Measurements from ENCODE around the gene DBT.

DNA sequence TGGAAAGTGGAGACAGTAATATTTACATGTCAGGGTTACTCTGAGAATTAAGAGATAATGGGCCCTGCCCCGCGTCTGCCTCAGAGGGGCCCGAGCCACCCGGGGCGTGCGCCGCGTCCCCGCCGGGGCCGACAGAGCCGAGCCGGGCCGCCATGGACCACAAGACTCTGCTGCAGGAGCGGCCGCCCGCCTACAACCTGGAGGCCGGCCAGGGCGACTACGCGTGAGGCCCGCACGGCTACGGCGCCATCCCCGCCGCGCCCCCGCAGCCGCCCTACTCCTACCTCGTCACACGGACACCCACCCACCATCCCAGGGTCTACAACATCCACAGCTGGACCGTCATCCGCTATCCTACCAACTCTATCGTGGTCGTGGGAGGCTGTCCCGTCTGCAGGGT, 36.5 kb downstream of the DBT start:
- TF ChIP-seq, protein P1, sequence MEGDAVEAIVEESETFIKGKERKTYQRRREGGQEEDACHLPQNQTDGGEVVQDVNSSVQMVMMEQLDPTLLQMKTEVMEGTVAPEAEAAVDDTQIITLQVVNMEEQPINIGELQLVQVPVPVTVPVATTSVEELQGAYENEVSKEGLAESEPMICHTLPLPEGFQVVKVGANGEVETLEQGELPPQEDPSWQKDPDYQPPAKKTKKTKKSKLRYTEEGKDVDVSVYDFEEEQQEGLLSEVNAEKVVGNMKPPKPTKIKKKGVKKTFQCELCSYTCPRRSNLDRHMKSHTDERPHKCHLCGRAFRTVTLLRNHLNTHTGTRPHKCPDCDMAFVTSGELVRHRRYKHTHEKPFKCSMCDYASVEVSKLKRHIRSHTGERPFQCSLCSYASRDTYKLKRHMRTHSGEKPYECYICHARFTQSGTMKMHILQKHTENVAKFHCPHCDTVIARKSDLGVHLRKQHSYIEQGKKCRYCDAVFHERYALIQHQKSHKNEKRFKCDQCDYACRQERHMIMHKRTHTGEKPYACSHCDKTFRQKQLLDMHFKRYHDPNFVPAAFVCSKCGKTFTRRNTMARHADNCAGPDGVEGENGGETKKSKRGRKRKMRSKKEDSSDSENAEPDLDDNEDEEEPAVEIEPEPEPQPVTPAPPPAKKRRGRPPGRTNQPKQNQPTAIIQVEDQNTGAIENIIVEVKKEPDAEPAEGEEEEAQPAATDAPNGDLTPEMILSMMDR (conservative IDR thresholded peaks at IDR 0.05; ENCODE audit: low read length) = no peak
- TF ChIP-seq EZH2phosphoT487 (IDR thresholded peaks at IDR 0.05; ENCODE audit: borderline replicate concordance, low read depth, low read length) = no peak

All from OCI-LY7 (cell line).